ACHN (cell line): ENCODE data around the gene PTER.

Source experiments
- DNase-seq: peaks from one replicate; pipeline ENCODE4 v3.0.0-alpha.2; 2015
- in situ Hi-C: cut with HindIII; loops from 2 replicates; pipeline ENCODE4 v1.10.0; 2017; ENCODE audit warnings: low sequenced_read_pairs, low pct_ligation_motif_present, low pct_unique_long_range_greater_than_20kb

Gene PTER, protein sequence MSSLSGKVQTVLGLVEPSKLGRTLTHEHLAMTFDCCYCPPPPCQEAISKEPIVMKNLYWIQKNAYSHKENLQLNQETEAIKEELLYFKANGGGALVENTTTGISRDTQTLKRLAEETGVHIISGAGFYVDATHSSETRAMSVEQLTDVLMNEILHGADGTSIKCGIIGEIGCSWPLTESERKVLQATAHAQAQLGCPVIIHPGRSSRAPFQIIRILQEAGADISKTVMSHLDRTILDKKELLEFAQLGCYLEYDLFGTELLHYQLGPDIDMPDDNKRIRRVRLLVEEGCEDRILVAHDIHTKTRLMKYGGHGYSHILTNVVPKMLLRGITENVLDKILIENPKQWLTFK

DNA sequence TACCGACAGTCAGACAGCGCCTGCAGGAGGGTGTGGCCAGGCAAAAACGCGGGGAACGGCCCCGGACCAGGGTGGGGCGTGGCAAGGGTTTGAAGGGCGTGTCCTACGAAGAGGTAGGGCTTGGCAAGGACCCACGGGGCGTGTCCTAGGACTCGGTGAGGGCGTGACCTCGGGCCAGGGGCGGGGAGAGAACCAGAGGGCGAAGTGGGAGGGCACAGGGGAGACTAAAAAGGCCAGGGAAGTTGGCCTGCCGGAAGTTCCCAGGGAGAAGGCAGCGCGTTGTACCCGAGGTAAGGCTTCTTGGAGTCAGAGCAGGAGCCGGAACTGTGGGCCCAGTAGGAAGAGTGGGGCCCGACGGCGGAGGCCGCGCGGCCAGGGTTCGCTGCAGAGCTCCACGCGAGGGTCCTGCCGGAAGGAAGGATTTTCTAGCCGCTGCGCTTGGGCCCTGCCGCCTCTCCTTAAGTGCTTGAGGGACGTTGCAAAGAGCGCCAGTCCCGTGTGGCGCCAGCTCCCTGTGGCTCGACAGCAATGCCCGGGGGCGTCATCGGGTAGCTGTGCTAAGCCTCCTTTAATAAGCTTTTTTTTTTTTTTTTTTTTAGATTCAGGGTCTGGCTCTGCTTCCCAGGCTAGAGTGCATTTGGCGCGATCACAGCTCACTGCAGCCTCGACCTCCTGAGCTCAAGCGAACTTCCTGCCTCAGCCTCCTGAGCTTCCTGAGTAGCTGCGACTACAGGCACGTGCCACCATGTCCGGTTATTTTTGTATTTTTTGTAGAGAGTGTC, at the start of gene PTER:
TSS of gene PTER (plus strand) at position 253 of the 782 bp plus-strand sequence. CDS start 47,375 bp downstream, outside the sequence.
- peak; percentile 94 for DNase-seq
- in situ Hi-C loops, result no loop called here

DNA sequence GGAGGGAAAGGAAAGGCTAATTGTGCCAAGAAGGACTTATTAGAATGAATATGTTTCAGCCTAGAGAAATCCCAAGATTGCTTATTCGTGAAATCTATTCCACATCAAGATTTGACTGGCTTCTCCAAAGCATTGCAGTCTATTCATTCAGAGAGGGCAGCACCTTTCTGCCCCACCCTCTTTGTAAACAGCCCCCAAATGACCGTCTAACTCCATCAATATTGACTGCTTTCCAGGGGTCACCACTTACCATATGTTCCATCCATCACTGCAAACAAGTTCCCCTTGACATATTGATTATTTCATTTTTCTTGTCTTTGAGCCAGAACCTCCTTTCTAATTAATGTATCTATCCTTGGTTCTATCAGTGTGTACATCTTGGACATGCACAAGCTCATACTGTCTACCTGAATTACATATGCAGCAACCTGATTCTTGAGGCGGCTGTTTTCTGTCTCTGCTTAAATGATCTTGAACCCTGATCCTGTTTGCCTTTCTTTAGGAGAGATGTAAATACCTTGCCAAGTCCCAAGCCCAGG, 44.2 kb upstream of the PTER start:
- DNase-seq, result no peak
- in situ Hi-C loops, result no loop called here

DNA sequence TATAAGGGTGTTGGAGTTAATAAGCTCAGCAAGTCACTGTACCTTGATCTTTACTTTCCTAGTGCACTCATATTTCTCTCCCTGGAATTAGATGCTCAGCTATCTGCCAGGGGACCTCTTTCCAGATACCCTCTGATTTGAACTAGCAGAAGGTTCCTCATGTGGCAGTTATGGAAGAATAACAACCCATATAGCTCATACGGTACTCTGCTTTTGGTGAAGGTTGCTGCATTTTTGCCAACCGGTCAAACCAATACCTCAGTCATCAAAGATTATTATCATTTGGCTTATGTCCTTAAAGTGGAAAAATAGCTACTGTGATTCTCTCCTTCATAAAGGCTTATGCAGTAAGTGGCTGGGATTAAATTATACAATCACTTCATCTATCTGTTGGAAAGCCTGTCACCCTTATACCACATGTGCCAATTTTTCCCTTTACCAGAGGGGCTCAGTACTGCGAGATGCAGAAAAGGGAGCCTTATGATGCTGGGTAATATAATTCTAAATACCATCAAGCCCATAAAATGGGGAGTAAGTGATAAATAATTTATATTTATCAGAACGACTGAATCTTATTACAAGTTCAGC, 43.4 kb upstream of the PTER start:
- in situ Hi-C loops, result no loop called here
- no peak for DNase-seq

DNA sequence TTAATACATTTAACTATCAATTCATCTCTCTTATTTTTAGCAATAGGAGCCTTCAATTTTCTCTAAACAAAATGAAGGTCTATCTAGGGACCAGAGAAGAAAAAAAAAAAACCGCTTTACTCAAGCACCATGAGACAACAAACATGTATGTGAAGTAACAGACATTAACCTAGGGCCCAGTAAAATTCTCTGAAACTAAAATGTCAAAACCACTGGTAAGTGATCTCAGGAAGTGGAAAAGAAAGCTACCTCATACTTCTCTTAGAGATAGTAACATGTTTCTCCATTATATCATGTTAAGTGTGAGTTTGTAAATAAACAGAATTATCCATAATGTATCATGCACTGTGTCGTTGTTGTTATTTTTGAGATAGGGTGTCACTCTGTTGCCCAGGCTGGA, 35.4 kb upstream of the PTER start:
- in situ Hi-C loops, result no loop called here

DNA sequence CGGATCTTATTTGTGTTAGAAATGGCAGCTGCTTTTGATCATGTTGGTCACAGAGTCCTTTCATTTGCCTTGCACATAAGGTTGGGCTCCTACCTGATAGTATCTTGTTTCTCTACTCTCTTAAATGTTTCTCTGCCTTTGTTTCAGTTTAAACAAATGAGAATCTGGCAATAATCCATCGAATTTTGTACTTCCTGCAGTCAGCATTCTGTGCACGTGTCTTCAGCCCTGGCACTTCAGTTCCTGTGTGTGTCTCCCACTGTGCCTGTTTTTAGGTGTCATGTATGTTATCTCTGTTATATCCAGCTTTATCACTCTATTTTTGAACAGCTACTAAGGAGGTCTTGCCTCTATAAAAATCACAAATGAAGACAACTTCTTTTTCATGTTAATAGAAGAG, 28.4 kb upstream of the PTER start:
- in situ Hi-C loops, result no loop called here
- no peak for DNase-seq

More for the DNA sequence above, 35.4 kb upstream of the PTER start:
- DNase-seq, result no peak

DNA sequence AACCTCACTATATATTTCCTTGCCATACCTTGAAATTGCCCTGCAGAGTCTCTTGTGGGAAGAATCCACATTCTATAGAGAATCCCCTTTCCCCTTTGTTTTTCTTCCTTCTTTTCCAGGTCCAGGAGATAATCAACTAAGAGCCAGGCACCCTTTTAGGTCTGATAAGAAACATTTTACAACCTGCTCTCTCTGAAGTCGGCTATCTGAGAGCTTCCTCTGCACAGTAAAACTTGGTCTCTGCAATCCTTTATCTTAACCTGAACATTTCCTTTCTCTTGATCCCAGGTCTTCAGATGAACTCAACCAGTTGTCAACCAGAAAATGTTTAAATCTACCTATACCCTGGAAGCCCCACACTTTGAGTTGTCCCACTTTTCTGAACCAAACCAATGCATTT, 19.5 kb upstream of the PTER start:
- no peak for DNase-seq
- in situ Hi-C loops, result no loop called here

DNA sequence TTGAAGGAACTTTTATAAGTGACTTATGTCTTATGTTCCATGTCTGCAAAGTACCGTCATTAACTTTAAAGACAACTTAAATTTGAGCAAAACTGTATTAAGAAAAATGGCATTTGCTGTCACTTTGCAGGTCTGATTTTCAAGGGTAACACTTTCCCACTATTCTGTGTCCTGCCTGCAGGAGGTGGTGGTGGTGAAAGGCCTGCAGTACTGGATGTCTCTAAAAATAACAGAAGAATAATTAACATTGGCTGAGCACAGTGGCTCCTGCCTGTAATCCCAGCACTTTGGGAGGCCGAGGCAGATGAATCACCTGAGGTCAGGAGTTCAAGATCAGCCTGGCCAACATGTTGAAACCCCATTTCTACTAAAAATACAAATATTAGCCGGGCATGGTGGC, 13.2 kb upstream of the PTER start:
- in situ Hi-C loops, result no loop called here
- DNase-seq, result no peak

DNA sequence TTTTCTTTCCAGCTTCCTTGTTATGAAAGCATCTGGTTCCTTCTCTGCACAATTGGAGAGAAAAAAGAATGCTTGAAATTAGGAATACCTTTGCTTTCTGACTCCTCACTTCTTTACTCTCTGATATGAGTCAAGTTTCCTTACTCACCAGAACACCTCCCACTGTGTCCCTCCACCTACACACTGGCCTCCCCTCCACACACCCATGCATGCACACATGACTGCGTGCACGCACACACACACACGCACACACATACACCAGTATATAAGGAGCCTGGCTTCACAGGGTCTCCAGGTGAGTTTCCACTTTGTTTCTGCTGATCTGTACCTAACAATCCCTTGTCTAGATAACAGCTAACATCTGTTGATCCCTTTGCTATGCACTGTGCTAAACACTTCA, 11.4 kb upstream of the PTER start:
- DNase-seq, result no peak
- in situ Hi-C loops, result no loop called here

DNA sequence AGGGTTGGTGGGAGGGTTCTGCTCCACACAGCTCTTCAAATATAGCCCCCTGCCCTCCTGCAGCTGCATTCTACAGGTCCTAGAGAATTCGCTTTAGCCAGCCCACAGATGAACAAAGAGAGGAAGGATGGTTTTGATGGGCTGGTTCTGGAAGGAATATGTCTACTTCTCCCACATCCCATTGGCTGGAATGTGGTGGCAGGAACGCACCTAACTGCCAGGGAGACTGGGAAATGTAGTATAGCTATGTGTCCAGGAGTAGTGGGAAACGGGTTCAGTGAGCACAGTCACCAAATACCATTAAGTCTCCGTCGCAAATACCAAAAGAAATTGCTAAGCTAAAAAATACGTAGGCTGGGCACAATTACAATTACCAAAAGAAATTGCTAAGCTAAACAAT, 7.3 kb upstream of the PTER start:
- in situ Hi-C loops, result no loop called here
- DNase-seq, result no peak

DNA sequence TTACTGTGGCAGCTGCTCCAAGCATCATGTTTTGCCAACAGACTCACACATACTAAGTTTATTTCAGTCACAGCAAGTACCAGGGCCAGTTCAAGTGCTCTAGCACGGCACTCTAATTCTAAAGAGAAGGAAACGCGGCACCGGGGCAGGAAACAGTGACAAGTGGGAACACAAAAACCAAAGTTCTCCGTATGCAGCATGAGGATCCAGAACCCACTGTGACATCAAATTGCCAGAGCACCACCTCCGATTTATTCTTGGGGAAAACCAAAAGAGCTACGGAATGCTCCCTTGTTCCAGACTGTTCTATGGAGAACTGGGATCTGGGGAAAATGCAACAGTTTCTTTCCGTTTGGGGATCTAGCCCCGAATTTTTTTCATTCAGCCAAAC, 448 bp upstream of the PTER start:
- no peak for DNase-seq
- in situ Hi-C loops, result no loop called here

DNA sequence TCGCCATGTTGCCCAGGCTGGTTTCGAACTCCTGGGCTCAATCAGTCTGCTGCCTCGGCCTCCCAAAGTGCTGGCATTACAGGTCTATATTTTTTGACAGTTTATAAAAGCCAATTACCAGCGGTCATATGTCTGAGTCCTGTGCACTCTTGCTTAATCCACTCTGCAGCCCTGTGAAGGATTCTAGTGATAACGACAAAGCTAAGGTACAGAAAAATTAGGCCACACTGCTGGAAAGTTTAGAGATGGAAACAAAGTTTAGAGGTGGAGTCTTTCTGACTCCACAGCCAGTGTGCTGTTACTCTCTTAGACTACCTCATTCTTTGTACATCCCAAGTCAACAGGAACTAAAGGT, 707 bp downstream of the PTER start:
- in situ Hi-C loops, result no loop called here
- DNase-seq, result no peak

DNA sequence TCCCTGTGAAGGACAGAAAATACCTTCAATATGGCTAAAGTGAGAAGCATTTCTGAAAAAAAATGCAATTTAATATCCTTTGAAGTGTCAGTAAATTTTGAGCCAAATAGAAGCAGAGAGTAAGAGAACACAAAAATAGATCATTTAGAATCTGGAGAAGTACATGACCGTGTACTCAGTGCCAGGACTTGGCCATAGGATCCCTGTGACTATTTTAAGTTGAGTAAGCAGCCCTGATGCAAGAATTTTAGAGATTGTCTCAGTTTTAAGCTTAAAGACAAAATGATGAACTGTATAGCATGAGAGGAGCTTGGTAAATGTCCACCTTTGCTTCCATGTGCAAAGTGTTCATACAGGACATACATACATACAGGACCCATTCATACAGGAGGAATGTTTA, 2.5 kb downstream of the PTER start:
- no peak for DNase-seq
- in situ Hi-C loops, result no loop called here

DNA sequence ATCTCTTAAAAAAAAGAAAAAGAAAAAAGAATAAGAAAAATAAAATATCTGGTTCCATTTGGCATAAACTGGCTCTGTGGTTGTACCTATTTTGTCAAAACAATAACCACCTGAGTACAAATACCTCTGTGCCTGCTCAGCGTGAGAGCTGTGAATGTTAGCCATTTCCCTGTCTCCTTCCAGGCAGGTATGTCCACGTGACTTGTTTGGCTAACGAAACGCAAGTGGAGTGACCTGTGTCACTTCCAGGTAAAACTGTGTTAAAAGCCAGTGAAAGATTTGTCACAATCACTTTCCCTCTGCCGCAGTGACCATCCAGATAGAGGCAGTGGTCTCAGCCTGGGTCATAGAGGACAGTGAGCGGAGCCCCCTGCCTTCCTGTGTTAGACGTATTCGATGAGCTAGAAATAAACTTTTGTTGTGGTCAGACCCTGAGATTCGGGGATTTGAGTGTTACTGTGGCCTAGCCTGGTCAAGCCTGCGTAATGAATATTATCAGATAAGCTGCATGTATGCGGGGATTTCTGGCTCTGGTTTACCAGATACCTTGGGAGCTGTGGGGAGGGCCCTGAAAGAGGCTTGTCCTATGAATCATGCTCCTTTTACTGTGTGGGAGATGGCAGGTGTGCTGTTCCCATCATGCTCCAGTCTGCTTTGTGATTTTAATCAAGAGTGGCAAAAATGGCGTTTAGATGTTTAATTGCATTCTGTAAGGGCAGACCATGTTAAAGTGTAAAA, 3.8 kb downstream of the PTER start:
- in situ Hi-C loops, result no loop called here
- peak; percentile 50 for DNase-seq

DNA sequence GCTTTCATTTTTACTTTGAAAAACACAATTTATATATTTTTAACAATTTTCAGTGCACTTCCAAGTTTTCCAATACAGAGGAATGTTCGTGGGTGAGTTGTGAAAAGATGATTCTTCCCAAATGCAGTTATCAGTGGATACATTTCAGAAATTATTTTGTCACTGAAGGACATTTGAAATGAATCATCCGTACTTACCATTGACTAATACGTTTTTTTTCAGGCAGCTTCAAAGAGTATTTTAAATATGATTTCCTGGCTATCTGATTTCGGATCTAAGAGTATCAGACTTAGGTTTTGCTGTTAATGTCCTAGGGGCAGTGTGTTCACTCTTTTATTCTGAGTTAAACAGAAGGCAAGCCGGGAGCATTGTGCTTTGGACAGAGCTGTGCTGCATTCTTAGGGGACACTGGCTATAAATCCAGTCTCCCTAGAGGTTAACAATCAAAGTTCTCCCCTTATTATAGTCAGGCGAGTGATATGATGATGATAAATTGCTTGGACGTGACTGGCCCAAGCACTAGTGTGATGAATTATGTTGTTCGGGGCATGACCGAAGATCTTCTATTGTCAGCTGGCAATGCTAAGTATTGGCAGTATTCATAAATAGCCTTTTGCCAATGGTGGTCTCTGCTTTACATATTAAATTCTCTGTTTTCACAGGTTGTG, 4.5 kb downstream of the PTER start:
- DNase-seq, result no peak
- in situ Hi-C loops, result no loop called here

DNA sequence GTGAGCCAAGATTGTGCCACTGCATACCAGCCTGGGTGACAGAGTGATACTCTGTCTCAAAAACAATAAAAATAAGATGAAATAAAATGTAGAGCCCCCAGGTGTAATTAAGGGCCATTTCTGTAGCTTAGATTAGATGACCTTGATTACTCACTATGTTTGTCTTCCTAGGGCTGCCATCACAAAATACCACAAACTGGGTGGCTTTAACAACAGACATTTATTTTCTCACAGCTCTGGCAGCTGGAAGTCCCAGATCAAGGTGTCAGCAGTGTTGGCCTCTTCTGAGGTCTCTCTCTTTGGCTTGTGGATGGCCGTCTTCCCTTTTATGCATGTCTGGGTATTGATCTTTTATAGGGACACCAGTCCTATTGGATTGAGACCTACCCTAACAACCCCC, 6.1 kb downstream of the PTER start:
- in situ Hi-C loops, result no loop called here
- DNase-seq, result no peak

DNA sequence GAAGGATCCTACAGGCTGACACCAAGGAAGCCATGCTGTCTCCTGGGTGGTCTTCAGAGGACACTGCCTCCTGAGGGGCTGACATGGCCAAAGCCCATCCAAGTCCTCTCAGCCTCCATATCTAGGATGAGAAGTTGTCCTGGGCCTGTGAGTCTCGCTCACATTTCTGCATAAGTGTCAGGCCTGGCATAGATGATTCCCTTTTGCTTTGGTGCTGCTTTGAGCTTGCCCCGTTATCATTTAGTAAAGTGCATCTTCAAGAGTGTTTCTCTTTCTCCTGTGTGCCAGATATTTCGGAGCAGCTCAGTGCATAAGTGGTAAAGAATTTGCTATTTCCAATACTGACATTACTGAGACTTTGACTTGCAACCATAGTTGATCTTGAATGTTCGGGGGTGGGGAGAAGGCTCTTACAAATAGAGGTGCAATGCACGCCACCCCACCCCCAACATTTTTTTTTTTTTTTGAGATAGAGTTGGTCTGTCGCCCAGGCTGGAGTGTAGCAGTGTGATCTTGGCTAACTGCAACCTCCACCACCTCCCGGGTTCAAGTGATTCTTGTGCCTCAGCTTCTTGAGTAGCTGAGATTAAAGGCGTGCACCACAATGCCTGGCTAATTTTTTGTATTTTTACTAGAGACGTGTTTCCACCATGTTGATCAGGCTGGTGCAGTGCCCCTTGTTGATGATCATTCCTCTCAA, 9.1 kb downstream of the PTER start:
- in situ Hi-C loops, result no loop called here
- no peak for DNase-seq

DNA sequence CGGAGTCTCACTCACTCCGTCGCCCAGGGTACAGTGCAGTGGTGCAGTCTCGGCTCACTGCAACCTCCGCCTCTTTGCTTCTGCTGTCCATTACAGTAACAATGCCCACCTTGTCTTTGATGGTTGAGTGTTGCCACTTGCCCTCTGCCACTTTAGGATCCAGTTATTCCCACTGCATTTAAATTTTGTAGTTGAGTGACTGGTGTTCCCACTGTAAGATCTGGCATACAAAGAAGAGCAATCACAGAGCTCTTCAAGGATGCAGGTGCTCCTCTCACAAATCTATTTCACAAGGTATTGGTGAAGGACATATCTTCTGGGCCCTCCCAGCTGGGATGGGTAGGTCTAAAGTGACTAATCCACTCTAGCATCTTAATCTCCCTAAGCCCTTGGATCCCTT, 12.6 kb downstream of the PTER start:
- in situ Hi-C loops, result no loop called here
- DNase-seq, result no peak
